GM12865 (cell line): ENCODE measurements around the gene PLAC8L1.

Experiments
- DNase-seq: peaks from one replicate; pipeline ENCODE4 v3.0.0; 2010; ENCODE audit warnings: low read depth
- H3K4me3 ChIP-seq: 2 replicates; pipeline ENCODE4 v1.5.1; 2011; ENCODE audit warnings: mild to moderate bottlenecking, low read depth, low read length, control low read depth
- CTCF ChIP-seq: IDR thresholded peaks from 2 replicates; pipeline ENCODE4 v1.5.1; 2011; ENCODE audit warnings: low read length, control low read depth, low read depth, inconsistent platforms; ENCODE audit not compliant: insufficient read depth; ENCODE audit errors: missing control alignments

PLAC8L1 gene

GRCh38 chr5:146101646-146102045 lies 3.7 kb downstream of the PLAC8L1 start:
- no peak overlapping the region for H3K4me3 ChIP-seq
- TF ChIP-seq CTCF: no peak
- DNase-seq: no peak

DNA sequence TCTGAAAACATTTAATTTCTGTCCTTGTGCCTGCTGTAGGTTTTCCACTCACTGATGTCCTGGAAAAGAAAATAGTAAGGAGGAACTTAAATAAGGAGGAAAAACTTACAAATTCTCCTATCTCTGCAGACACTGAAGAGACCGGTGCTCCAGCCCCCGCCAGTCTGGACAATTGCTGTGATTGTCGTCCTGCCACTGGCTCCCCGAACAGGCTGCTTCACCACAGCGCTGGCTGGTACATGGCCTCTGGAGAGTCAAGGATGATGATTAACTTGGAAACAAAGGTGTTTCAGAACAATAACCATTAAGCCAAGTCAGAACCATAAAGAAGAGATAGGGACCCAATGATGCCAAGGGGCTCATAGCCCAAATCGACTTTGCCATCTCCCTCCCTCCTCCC lies 7.3 kb downstream of the PLAC8L1 start:
- DNase-seq: no peak
- no peak overlapping the region for H3K4me3 ChIP-seq
- no peak for TF ChIP-seq CTCF

DNA sequence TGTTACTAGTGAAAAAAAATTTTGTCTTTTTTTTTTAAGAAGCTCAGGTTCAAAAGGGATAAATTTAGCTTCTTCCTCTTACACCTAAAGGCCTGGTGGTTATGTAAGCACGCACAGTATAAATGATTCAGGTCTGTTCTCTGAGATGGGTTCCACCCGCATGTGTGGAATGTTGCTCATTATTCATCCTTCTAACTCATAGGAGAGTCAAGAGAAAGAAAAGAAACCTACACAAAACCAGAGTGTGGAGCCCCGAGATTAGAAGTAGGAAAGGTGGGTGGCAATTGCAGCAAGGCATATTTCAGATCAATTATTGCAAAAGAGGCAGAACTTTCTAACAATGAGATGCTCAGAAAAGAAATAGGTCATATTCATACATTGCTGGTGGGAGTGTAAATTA lies 13.5 kb downstream of the PLAC8L1 start:
- H3K4me3 ChIP-seq: no peak overlapping the region
- TF ChIP-seq CTCF: no peak
- no peak for DNase-seq

DNA sequence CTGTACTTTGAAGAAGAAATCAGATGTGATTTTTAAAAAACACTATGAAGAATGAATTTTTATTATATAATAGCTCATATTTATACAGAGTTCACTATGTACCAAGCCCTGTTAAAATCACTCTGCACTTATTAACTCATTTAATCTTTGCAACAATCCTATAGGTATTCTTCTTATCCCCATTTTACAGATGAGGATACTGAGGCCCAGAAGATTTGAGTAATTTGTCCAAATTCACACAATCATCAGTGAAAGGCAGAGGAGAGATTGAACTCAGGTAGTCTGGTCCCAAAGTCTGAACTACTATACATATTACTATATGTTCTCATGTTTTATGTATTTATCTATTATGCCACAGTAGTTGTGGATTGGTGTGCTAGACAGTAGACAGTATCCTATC lies 16.1 kb downstream of the PLAC8L1 start:
- no peak for TF ChIP-seq CTCF

DNA sequence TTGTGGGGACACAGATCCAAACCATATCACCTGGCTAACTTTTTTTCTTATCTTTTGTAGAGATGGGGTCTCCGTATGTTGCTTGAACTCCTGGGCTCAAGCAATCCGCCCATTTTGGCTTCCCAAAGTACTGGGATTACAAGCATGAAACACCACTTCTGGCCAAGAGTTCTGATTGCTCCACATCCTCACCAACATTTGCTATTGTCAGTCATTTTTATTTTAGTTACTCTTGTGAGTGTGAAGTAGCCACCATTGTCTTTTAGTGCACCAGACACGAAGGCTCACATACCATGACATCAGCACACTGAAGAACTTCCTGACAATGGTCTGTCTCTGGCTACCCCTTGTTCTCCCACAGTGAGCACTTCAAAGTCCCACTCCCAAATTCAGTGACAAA lies 17.3 kb downstream of the PLAC8L1 start:
- H3K4me3 ChIP-seq: no peak overlapping the region
- DNase-seq: no peak
- no peak for TF ChIP-seq CTCF

More for the DNA sequence above, 16.1 kb downstream of the PLAC8L1 start:
- DNase-seq: no peak
- H3K4me3 ChIP-seq: no peak overlapping the region

- no peak for DNase-seq
- no peak overlapping the region for H3K4me3 ChIP-seq
- no peak for TF ChIP-seq CTCF
Observed at GRCh38 chr5:146084376-146084775, 21.0 kb downstream of the PLAC8L1 start.

DNA sequence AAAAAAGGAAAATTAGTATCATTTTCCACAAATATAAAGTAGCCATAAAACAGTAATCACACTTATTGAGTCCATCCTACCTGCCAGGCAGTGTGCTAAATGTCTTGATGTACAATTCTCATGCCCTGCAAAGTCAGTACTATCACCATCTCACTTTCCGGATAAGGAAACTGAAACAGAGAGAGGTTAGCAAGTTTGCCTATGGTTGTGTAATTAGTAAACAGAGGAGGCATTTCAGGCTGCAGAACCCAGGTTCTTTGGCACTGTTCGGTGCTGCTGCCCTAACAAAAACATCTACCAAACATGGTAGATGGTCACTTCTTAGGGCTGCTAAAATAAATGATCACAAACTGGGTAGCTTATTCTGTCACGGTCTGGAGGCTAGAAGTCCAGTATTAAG lies 22.6 kb downstream of the PLAC8L1 start:
- no peak overlapping the region for H3K4me3 ChIP-seq
- peak; percentile 61 for DNase-seq
- no peak for TF ChIP-seq CTCF
